ENCODE results near the gene MYLK3.
"Not testable (repeated sequence)": the region's sequence is repeated elsewhere in the genome, so short reads cannot be mapped to it uniquely, and the experiment has no call there.

The MYLK3 gene

DNA sequence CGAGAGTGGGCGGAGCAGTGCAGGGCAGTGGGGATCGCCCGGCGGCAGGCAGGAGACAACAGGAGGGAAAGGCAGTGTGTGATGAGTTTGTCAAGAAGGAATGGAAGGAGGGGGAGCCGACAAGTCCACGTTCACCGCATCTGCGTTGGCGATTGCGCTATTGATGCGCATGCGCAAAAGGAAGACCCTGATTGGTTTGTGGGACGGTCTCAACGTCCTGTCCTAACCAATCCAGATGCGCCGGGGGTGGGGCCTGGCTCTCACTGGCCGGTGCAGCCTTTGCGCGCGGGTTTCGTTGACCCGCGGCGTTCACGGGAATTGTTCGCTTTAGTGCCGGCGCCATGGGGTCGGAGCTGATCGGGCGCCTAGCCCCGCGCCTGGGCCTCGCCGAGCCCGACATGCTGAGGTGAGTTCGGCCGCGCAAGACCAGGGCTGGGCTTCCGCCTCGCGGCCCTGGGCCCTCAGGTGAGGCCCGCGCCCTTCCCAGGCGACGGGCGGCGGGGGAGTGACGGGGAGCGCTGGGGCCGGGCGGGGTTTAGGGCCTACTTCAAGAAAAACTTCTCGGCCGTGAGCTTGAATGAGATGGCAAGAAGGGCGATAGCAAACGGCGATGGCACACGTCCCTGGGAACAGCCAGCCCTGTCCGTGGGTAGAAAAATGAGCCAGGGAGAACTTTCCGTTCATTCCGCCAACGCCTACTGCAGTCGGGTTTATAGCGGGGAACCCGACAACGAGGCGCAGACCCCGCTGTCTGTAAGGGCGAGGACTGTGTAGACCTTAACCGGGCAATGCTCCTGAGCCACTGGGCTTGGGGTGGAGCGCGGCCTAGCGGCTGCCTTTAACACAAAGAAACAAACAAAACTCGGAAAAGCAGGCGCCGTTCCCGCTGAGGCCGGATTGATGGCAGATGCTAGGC is 58.5 kb downstream of the MYLK3 start, which contains the start of gene ORC6:
ORC6 (plus strand) TSS at position 295 of the 916 bp plus-strand sequence; CDS start at position 342, 47 bp downstream.
- peak; percentile 90 to 91 for DNase-seq (ENCODE audit: low read depth in 2 of 2)

DNA sequence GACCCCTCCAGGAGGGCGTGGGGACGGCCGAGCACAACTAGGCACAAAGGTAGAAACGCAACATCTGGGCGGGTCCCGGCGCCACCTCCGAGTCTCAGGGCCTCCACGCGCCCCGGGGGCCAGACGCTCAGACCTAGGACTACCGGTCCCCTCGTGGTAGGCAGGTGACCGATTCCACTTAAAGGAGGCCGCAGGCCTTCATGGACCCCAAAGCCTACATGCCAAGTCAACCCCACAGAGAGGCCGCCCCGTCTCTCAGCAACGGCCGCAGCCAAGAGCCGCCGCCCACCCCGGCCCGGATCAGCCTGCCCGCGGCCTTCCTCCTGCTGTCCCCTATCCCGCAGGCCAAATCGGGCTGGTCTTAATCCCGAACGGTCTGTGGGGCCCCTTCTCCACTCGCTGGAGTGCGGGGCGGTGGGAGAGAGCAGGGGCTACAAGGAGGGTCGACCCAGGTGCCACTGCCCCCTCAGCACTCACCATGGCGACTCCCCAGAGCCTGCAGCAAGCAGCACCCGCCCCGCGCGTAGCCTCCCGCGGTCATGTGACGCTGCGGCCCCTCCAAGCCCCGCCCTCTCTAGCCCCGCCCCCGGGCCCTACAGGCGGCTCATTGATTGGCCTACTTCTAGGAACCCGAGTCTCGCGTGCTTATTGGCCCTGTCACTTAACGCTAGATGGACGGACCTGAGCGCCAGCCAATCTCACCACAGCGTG is 59.3 kb downstream of the MYLK3 start, which contains the start of gene VPS35:
VPS35 (minus strand) TSS at position 525 of the 711 bp plus-strand sequence; CDS start at position 480, 45 bp downstream.
- peak; percentile 97 for DNase-seq (ENCODE audit: low read depth in 2 of 2)

DNA sequence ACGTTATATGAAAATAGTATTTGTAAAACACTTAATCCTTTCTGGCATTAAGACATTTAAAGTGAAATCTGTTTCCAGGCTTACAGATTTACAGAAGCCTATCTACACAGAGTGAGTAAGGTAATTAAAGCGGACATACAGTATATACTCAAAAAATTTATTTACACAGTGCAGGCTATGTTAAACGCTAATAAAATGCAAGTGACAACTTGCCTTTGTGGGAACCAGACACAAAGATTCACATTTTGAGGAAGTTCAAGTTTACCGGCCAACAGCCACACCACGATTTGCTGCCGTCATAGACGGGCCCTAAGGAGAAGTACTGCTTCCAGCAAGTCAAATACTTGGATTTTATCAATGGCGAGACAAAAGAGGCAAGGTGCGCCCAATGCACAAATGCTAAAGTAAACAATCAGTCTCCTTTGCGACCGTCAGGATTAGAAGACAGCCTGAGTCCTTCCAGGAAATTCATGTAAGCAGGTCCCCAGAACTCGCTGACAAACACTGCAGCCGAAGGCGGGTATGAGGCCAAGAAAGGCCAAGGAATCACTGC is 60.0 kb downstream of the MYLK3 start:
- no peak for DNase-seq (ENCODE audit: low read depth in 2 of 2)

DNA sequence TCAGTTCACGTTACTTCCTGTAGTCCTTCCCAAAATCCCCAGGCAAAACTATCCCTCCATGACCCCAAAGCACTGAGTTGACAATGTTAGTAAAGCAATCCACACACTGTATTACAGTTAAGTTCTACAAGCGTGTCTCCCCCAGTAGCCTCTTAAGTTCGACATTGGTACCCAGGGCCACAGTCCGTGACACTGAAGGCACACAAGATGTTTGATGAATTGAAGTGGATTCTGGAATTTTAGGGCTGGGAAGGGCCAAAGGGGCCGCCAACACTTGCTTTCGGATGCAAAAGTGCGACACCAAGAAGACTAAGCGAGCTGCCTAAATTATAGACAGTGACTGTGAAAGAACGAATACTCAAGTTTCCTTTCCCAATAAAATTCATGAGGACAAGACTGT is 60.7 kb downstream of the MYLK3 start:
- DNase-seq (ENCODE audit: low read depth in 2 of 2) = no peak

DNA sequence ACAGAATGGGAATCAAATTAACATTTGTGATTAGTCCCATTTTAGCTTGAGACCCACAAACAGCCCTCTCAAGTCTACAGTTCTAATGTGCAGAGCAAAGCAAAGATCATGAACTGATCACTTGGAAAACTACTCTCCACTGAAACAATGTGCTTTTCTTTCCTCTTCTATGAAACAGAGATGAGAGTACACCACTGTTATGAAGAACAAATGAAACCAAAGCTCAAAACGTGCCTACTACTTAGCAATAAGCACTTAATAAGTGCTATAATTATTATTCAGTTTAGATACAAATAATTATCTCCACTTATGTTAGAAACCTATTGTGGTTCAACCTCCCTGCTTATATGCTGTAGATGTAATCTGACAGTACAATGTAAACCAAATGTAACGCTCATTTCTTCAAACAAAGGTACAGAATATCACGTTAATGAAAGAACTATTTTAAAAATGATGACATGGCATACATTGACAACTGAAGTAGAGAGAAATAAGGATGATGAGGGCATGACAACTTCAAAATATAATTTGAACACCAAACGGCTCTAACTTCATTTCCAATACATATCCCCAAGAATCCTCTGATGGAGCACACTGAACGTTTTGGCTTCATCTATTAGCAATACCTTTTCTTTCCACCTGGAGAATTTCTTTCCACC is 61.2 kb downstream of the MYLK3 start:
- no peak for DNase-seq (ENCODE audit: low read depth in 2 of 2)

DNA sequence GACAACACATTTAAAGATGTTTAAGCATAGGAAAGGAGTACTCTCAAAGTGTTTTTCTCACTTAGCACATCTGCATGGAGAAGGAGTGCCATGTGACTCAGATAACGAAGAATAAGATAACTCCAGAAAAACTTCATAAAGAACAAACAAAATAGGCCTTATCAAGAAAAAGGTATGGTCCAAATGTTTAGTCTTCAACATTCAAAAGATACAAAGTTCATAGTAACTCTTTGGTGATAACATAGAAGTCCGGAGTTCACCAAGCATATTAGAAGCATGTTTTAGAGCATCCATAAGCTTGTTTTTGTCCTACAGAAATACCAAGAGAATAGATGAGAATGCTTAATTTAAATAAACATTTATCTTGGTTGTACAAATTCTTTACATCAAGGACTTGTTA is 66.3 kb downstream of the MYLK3 start:
- DNase-seq (ENCODE audit: low read depth in 2 of 2) = not testable (repeated sequence)

DNA sequence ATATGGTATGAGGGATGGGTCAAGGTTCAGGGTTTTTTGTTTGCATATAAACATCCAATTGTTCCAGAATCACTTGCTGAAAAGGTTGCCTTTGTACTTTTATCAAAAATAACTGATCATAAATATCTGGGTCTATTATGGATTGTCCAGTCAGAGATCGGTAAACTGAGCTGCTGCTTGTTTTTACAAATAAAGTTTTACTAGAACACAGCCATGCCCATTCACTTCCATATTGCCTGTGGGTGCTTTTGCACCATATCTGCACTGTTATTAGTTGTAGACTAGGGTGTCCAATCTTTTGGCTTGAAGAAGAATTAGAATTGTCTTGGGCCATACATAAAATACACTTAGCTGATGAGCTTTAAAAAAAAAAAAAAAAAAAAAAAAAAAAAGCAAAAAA is 70.2 kb downstream of the MYLK3 start:
- DNase-seq (ENCODE audit: low read depth in 2 of 2) = not testable (repeated sequence)

DNA sequence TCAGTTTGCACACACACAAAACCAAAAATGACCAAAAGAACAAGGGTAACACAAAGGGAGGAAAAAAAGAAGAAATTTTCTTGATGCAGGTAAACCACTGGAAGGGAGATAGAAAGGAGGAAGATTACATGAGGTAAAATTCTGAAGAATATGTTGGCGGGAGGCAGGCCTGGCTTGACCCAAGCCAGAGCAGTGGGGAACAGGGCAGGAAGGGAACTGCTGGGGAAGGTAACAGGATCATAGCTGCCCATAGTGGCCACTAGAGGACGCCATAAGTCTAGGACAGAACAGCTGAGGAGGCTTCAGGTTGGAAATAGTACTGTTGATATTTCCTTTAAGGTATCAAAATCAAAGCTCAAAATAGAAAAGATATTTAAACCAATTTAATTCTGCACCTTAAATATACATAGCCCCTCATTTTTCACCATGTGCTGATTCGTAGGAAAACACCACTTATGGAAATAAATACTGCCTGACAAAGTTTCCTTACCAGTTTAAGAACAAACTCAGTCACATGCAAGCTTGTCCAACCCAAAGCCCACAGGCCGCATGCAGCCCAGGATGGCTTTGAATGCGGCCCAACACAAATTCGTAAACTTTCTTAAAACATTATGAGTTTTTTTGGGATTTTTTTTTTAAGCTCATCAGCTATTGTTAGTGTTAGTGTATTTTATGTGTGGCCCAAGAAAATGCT is 74.7 kb downstream of the MYLK3 start:
- DNase-seq (ENCODE audit: low read depth in 2 of 2) = no peak

DNA sequence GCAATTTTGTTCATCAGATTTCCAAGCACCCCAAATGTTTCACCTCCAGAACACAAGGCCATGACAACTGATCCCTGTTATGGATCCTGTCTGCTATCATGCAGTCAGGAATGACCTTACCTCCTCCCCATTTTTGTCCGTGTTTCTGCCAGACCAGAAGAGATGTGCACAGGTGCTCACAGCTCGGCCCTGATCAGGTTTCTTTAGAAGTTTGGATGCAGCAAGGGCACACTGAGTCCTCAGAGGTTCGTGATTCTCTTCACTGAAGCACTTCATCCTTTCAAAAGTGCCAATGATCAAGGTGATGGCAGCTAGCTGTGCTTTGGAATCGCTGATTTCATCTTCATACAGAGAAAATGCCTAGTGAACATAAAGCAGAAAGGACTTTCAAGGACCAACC is 86.0 kb downstream of the MYLK3 start:
- DNase-seq (ENCODE audit: low read depth in 2 of 2) = no peak

DNA sequence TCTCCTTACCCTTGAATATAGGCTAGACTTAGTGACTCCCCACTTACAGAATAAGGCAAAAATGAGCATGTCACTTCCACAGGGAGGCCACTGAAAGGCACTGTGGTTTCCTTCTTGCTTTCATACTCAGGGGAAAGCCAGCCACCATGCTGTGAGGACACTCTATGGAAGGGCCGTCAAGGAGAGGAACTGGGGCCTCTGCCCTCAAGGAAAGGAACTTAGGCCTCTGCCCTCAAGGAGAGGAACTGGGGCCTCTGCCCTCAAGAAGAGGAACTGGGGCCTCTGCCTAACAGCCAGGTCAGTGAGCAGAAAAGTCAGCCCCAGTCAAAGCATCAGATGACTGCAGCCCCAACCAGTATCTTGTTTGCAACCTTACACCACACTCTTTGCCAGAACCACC is 89.2 kb downstream of the MYLK3 start:
- no peak for DNase-seq (ENCODE audit: low read depth in 2 of 2)

Measured in fibroblast of skin of left biceps (primary cell).